GM18520 (cell line): Measurements from ENCODE around the gene TTC9B.

ENCODE experiments used
- ATAC-seq: cut with Tn5 transposase; IDR thresholded peaks from one replicate; pipeline ENCODE4 v1.9.1; 2021; ENCODE audit not compliant: unreplicated experiment

TTC9B gene

DNA sequence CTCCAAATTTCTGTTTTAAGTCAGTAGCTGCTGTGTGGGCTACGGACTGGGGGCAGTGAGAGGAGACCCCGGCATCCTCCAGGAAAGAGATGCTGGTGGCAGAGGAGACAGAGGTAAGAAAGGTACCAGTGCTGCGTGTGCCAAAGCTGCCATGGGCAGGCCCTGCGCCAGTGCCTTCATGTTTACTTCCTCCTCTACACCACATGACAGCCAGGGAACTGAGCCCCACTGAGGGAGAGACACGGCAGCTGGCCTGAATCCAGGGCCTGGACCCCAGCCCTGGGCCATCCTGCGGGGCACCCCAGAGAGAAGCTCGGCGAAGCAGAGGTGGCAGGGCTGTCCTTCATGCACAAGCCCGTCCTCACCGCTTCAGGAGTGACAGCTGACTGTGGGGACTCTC, 31.0 kb upstream of the TTC9B start:
- no peak for ATAC-seq

DNA sequence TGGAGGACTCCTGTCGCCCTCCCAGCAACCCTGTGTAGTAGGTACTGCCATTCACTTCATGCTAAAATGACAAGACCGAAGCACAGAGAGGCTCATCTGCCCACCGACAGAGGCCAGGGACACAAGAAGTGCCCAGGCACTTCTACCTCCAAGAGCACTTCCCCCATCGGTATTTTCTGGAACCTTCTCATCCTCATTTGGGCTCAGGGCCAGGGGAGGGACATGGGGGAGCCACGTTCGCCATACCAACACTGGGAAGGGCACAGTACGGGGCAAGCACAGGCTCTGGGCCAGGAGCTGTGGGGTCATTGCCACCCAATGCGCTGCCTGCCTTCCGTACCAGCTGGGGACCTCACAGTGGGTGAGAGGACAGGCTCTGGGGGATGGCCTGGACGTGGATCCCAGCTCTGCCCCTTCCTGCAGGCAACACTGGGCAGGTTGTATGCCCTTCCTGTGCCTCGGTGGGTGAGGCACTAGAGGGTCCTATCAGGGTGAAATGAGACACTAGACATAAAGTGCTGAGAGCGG, 29.6 kb upstream of the TTC9B start:
- no peak for ATAC-seq

DNA sequence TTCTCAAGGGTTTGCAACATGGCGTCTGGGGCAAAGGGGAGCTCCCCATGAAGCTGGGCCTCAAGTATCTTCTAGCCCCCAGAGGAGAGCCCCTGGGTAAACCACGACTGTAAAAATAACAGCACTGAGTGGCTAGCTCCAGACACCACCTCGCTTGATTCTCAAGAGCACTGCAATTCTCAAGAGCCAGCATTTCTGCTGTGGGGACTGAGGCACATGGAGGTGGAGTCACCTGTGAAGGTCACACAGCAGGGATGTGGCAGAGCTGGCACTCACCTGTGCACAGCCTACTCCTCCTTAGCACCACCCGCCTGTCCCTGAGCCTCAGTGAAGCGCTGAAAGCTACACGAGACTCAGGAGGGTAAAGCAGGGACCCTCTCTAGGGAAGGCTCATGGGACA, 29.0 kb upstream of the TTC9B start:
- no peak for ATAC-seq

DNA sequence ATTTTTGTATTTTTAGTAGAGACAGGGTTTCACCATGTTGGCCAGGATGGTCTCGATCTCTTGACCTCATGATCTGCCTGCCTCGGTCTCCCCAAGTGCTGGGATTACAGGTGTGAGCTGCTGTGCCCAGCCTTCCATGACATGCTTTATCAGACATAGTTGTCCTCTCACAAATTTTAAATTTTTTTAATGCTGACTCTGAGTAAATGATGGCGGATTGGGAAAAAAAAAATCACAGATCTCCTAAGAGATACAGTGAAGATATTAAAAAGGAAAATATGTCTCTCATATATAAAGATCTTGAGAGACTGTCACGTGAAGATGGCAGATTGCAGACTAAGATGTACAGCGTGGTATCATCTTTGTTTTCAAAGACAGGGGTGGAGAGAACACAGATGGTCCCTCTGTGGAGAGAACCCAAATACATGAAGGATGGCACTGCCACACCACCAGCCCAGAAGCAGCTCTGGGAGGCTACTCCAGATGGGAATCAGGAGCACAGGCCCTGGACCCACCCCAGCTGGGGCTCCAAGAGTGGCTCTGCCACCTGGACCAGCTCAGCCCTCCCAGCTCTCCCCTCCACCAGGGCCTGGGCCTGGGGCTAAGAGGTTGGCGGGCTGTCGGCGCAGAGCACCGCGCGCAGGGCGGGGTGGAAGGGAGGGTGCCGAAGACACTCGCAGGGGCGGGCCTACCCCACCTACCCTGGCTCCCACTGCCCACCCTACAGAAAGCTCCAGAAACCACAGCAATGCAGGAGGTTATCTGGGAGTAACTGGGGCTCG, 28.3 kb upstream of the TTC9B start:
- no peak for ATAC-seq

DNA sequence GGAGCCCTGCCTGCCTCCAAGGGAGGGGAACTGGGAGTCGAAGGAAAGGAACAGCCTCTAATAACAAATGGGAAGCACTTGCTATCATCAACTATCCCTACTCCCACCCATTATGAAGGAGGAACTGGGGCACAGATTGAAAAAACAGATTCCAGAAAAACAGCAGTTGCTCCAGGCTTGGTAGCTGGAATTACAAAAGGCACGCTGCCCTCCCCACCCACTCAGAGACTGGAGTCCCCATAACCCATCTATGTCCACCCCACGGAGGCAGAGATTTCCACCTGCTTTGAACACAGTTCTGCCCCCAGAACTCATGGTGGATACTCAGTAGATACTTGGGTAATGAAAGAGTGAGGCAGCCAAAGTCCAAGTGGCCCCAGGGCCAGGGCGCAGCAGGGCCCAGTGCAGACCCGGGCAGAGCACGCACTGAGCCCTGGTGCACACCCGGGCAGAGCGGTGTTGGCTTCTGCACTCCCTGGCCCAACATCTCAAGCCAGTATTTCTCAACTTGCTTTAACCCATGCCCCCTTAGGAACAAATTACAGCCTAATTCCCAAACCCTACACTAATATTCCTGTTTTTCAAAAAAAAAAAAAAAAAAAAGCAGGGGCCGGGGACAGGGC, 27.4 kb upstream of the TTC9B start:
- ATAC-seq, result no peak

DNA sequence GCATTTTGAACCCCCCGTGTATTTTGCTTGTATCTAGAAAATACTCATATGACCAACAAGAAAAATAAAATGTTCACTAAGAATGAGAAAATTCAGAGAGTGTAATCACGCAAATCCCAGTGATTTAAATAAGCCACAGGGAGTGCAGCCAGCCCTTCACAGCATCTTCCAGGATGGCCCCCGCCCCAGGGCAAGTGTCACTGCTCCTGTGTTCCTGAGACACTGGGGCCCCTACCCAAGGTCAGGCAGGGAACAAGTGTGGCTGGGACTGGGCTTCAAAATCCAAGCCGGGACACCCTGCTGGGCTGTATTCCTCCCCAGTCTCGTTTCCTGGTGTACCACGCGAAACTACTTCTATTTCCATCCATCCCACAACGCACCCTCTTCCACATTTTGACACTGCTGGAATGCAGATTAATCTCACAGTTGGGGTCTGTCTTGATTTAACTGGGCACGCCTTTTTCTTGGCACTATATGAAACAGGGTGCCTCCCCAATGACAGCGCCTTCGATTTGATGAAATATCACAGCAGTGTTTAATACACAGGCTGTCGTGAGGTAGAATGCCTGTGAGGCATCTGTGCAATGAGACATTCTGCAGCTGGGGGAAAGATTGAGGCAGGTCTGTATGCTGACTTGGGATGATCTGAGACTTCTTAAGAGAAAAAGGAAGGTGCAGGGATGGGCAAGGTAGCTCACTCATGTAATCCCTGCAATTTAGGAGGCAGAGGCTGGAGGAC, 26.6 kb upstream of the TTC9B start:
- no peak for ATAC-seq

DNA sequence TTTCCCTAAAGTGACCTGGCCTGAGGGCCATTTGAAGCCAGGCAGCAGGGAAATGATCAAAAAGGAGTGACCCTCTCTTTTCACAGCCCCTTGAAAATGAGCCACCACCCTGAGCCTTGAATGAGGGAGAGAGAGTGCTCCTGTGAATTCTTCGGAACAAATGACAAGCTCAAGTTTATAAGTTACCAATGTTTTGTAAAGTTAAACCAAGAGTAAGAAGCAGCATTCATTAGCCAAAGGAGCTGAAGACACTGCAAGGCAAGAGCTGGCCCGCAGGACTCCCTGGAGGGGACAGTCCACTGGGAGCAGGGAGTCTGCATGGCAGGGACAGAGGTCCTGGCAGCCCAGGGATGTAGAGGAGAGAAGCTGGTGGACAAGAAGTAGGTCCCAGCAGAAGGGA, 25.0 kb upstream of the TTC9B start:
- no peak for ATAC-seq

DNA sequence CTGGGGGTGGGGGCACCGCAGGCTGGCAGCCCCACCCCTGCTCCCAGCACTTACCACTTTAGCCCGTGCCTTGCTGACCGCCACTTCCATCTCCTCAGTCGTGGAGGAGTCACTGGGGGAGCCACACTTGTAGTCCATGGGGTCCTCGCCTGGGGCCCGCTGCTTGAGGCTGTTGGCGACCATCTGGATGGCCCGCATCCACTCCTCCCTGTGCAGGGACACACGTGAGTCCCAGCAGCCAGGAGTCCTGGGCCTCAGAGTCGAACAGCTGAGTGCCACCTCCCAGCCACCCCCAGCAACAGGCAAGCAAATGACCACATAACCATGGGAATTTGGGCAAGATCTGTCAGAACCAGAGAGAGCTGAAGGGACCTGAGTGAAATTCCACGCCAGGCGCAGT, 24.3 kb upstream of the TTC9B start:
- ATAC-seq, result no peak

DNA sequence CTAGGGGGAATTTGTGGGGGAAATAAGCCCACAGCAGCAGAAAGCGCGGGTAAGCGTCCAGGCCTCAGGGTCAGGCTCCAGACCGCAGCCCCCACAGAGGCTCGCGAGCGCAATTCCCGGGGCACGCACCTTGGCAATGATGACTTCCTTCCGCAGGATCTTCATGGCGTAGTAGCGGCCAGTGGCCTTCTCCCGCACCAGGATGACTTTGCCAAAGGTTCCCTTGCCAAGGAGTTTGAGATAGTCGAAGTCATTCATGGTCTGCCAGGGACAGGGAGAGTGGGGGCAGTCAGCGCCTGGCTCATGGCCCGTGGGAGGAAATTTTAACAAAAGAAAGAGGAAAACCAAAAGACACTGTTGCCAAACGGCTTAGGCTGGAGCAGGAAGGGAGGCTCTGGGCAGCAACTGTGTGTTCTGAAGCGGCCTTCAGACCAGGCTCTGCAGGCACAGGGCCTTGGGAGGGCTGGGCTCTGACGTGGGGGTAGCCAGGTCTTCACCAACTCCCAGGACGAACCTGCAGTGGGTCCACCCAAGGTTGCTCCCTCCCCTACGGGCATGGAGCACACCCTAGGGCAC, 23.7 kb upstream of the TTC9B start:
- ATAC-seq, result no peak

DNA sequence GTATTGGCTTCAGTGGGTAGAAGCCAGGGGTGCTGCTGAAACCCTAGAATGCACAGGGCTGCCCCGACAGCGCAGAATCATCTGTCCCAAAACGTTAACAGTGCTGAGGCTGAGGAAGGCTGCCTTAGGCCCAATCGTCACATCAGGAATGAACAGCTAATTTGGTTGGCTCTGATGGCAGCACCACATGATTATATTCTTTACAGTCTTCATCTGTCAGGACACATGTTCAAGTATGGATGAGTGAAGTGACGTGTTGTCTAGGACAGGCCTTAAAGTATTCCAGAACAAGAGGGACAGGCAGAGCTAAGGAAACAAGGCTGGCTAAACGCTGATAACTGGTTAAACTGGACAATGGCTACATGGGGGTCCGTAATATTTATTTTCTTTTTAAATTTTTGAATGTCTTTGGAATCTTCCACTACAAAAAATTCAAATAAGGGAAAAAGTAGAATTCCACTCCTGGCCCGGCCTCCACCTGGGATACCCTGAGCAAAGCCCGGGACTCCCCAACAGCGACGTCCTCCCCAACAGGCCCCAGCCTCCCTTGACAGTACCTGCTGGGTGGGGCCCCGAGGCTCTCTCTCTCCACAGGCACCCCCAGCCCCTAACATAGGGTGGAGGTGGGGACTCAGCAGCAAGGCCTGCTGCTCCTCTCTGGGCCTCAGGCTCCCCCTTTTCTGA, 23.1 kb upstream of the TTC9B start:
- ATAC-seq, result no peak

DNA sequence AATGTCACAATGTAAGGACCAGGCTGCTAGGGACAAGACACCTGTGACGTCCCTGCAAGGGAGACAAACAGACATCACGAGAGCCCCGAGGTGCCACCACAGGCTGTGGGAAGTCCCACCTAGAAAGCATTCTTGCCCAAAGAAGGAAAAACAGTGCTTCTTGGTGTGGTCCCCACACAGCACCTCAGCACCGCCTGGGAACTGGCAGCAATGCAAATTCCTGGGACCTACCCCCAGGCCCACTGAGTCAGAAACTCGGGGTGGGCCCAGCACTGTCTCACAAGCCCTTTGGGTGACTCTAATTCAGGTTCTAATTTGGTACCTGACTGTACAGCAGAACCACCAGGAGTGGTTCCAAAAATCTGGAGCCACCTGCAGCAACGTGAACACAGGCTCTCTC, 22.1 kb upstream of the TTC9B start:
- no peak for ATAC-seq

DNA sequence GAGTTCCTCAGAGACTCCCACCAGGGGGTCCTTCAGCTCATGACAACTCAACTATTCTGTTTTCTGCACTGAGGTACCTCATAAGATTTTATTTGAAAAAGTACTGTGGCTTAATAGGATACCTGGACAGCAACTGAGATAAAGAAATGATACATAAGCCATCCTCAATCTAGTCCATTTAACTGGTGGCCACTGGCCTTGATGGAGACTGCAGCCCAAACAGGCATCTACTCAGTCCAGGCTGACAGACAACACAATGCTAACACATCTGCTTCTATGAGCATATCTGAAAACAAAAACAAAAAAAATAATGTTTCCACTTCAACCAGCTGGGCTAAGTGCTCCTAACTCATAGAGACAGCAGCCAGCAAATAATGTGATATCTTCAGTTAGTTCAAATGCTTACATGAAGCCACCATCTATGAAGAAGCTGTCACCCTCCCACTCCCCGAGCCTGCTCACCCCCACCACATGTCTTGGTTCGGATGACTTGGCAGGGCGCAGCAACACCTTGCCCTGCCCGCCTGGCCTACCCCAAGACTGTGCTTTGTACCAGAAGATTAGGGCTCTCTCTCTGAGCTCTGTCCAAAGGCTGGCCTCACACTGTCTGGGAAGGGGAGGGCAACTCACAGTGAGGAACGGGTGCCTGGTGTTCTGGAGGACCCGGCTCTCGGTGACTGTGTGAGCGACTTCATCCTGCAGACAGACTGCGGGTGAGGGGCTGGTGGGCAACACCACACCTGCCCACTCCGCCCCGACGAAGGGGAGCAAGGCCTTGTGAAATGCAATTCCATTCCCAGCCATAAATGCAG, 21.4 kb upstream of the TTC9B start:
- ATAC-seq, result no peak

DNA sequence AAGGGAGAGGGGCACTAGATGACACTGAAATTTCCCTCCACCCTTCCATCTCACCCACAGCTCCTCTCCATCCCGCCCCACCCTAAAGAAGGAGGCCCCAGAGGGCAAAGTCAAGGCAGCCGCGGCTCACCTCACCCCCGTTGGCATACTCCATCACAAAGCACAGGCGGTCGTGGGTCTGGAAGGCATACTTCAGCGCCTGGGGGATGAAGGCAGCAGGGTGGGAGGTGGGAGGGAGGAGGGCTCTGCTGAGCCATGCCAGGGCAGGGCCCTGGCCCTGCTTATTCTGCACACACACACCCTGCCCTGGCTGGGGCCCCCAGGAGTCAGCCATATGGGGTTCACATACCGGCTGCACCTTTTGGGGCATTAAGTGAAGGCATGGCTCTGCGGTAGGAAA, 20.6 kb upstream of the TTC9B start:
- ATAC-seq, result no peak

DNA sequence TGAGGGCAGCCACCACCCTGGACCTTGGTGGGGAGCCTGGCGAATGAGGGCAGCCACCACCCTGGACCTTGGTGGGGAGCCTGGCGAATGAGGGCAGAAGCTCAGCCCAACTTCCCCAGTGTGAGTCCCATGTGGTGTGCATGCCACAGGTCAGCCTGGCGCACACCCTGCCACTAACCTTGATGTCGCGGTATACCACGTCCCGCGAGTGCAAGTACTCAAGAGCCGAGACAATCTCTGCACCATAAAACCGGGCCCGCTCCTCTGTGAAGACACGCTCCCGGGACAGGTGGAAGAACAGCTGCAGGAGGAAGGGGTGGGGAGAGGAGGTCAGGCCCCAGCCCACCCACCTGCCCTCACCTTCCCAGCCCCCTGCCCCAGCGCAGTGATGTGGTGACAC, 19.6 kb upstream of the TTC9B start:
- no peak for ATAC-seq

DNA sequence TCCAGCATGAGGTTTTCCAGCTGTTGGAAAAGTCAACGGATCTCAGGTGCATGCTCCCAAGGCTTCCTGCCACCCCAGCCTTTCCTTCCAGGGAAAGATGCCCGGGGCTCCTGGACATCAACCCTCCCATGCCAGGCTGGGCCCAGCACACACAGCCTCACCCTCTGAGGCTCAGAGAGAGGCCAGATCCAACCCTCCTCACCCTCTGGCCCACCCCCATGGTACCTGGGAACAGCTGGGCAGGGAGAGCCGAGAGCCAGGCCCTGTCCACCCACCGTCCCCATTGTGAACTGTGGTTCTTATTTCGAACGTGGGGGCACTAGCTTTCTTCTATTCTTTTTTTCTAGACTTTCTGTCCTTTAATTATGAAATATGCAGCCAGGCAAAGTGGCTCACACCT, 18.2 kb upstream of the TTC9B start:
- no peak for ATAC-seq

DNA sequence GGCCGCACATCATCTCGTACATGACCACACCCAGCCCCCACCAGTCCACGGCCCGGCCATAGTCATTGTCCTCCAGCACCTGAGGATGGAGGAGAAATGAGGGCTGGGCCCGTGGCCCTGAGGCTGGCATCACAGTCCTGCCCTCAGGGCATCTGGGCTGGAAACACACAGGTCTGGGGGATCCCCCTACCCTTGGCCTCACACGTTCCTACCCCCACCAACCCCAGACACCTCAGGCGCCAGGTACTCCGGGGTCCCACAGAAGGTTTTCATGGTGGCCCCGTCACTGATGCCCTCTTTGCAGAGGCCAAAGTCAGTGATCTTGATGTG, 17.8 kb upstream of the TTC9B start:
- no peak for ATAC-seq

DNA sequence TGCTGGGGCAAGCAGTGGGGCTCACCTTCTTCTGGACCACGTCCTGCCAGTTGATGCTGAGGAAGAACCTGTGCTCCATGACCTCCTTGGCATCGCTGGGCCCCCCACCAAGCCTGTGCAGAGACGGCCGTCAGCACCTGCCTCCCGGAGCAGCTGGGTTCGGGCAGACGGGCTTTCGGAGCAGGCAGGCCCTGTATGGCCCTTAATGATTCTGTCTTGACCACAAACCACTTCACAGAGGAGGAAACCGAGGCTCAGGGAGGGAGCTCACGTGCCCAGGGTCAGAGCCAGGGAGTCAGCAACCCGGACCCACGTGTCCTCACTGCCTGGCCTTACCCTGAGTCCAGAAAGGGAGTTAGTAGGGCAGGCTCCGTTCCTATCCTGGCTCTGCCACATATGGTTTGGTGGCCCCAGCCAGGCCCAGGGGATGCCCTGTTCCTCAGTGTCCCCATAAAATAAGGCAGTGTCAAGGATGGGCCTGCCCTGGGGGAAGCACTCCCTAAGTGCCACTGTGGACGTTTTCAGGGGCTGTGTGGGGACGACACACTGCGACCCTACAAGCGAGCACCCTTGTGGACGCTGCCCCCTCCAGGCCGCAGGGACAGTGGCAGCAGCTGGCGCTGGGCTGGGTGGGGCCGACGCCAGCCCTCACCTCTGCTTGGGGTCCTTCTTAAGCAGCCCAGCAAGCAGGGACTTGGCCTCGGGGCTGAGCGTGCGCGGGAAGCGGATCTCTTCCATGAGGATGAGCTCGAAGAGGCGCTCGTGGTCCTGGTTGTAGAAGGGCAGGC, 17.2 kb upstream of the TTC9B start:
- no peak for ATAC-seq

DNA sequence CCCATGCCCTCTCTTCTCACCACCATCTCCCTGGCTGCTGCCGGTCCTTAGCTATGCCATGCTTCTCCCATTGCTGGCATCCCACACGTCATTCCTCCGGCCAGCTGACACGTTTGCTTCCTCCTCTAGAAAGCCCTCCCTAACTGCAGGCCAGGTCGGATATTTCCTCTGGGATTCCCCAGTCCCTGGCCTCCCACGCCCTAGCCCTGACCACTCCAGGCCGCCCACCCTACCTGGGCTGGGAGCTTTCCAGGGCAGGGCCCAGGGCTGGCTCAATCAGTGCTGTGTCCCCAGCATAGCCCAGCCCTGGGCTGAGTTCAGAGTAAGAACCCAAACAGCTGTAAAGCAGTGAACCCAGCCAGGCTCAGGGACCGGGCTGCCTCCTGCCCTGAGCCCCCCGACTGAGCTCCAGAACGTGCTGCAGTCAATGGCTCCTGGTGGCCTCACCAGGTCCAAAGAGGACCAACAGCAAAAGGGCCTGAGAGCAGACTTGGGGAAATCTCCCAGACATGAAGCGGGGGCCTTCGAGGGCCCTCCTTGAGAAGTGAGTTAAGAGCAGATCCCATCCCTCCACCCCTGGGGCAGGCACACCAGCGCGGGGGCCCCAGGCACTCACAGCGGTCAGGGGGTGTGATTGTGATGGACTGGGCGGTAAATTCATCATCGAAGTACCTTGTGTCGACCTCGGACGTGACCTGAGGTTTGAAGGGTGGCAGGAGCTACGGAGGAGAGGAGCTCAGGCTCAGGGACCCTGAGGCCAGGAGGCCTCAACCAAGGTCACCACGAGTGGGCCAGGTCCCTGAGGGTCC, 16.4 kb upstream of the TTC9B start:
- no peak for ATAC-seq
